Esophagus muscularis mucosa (tissue), 4 donors: ENCODE data around the gene DMTF1.

Experiments
- CTCF ChIP-seq, 3 experiments: fragments of 200-600 bp in 2 of 3; fragments of 450-650 bp in 1 of 3; sonication (generic) in 2 of 3; IDR thresholded peaks; one replicate each; pipeline ENCODE4 v1.5.1; 2017 to 2019; ENCODE audit warnings: antibody characterized with exemption in 3 of 3, mild to moderate bottlenecking in 2 of 3, moderate library complexity in 1 of 3
- EP300 ChIP-seq: sonication (generic); formaldehyde crosslinking; IDR thresholded peaks from one replicate; pipeline ENCODE4 v1.6.1; 2017; ENCODE audit warnings: antibody characterized with exemption
- POLR2A ChIP-seq: fragments of 450-650 bp; IDR thresholded peaks from one replicate; pipeline ENCODE4 v1.6.1; 2017; ENCODE audit warnings: antibody characterized with exemption, moderate library complexity, mild to moderate bottlenecking, low read depth
- POLR2AphosphoS5 ChIP-seq, 2 donors: sonication (generic); formaldehyde crosslinking; IDR thresholded peaks; one replicate each; pipeline ENCODE4 v1.6.1; 2017; ENCODE audit warnings: antibody characterized with exemption in 2 of 2

GRCh38 chr7:87113077-87113476 is 39.2 kb upstream of the DMTF1 start:
- TF ChIP-seq POLR2A (no peak), CTCF (IDR thresholded peaks at IDR 0.05) (no peak), POLR2AphosphoS5 (IDR thresholded peaks at IDR 0.05) (no peak), EP300 (no peak)
